Measurements from ENCODE around the gene RPP25L. TPM values are rescaled to one million over a fixed set of nuclear protein-coding genes. Genes with fewer than 3 reads are reported as not detected.
A peak's percentile ranks its signal among the peaks of the same experiment; 100 is the strongest.

The RPP25L gene
- total and polyA plus RNA-seq, 10 of the 15 experiments (the other 5 are each of a cell fraction or from before 2014, with no cell fraction given), result 7.7 to 30.2 (median 16.8) TPM

DNA sequence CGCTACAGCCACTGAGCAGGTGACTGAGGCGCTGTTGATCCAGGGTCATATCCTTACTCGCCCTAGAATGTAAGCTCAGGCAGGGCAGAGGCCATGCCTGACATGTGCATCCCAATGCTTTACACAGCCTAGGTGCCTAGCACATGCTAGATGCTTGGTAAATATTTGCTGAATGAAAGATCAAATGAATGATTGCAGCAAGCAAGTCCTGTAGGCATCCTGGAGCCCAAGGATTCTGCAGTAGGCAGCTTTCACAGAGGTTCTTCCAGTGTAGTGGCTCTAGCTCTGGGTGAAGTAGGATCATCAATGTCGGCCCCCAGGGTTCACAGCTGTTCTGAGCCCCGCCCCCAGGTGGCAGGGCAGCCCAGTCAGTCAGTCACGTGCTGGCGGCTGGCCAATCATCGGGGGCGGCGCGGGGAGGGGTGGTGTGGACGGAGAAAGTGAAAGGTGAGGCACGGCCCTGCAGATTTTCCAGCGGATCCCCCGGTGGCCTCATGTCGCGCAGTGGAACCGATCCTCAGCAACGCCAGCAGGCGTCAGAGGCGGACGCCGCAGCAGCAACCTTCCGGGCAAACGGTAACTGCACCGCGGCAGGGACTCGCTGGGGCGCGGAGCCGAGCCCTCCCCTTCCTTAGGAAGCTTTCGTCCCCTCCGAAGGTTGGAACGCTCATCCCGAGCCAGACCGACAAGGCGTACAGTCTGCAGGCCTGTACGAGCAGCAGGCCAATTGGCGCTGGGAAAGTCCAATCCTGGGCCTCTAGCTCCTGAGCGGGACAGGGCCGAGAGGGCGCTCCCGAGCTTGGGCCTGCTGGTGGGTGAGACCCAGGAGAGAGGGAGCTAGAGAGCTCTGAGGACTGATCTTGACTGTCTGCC lies 34.5 kb upstream of the RPP25L start, which contains the start of gene GALT (continued):
- TF ChIP-seq, protein P1, sequence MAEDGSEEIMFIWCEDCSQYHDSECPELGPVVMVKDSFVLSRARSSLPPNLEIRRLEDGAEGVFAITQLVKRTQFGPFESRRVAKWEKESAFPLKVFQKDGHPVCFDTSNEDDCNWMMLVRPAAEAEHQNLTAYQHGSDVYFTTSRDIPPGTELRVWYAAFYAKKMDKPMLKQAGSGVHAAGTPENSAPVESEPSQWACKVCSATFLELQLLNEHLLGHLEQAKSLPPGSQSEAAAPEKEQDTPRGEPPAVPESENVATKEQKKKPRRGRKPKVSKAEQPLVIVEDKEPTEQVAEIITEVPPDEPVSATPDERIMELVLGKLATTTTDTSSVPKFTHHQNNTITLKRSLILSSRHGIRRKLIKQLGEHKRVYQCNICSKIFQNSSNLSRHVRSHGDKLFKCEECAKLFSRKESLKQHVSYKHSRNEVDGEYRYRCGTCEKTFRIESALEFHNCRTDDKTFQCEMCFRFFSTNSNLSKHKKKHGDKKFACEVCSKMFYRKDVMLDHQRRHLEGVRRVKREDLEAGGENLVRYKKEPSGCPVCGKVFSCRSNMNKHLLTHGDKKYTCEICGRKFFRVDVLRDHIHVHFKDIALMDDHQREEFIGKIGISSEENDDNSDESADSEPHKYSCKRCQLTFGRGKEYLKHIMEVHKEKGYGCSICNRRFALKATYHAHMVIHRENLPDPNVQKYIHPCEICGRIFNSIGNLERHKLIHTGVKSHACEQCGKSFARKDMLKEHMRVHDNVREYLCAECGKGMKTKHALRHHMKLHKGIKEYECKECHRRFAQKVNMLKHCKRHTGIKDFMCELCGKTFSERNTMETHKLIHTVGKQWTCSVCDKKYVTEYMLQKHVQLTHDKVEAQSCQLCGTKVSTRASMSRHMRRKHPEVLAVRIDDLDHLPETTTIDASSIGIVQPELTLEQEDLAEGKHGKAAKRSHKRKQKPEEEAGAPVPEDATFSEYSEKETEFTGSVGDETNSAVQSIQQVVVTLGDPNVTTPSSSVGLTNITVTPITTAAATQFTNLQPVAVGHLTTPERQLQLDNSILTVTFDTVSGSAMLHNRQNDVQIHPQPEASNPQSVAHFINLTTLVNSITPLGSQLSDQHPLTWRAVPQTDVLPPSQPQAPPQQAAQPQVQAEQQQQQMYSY (CRISPR knock-in tag; IDR thresholded peaks at IDR 0.05), result no peak
- TF ChIP-seq RB1 (IDR thresholded peaks at IDR 0.05; ENCODE audit: borderline replicate concordance) (peak; percentile 81), BRCA1 (IDR thresholded peaks at IDR 0.05; ENCODE audit: low read depth, low read length) (no peak), RFX5 (IDR thresholded peaks at IDR 0.05; ENCODE audit: low read depth, low read length) (no peak), ZNF622 (IDR thresholded peaks at IDR 0.05) (no peak), NRF1 (conservative IDR thresholded peaks at IDR 0.05; ENCODE audit: low read depth, low read length) (no peak), TAF1 (IDR thresholded peaks at IDR 0.05; ENCODE audit: borderline replicate concordance, low read depth, low read length) (peak; percentile 81), EGR1 (IDR thresholded peaks at IDR 0.05; ENCODE audit: borderline replicate concordance in 1 of 2, low read depth in 2 of 2, low read length in 2 of 2) (no peak), TCF12 (IDR thresholded peaks at IDR 0.05; ENCODE audit: low read depth, low read length) (peak; percentile 76; the same call in 1 of the 2 replicates)
- TF ChIP-seq, protein P2, sequence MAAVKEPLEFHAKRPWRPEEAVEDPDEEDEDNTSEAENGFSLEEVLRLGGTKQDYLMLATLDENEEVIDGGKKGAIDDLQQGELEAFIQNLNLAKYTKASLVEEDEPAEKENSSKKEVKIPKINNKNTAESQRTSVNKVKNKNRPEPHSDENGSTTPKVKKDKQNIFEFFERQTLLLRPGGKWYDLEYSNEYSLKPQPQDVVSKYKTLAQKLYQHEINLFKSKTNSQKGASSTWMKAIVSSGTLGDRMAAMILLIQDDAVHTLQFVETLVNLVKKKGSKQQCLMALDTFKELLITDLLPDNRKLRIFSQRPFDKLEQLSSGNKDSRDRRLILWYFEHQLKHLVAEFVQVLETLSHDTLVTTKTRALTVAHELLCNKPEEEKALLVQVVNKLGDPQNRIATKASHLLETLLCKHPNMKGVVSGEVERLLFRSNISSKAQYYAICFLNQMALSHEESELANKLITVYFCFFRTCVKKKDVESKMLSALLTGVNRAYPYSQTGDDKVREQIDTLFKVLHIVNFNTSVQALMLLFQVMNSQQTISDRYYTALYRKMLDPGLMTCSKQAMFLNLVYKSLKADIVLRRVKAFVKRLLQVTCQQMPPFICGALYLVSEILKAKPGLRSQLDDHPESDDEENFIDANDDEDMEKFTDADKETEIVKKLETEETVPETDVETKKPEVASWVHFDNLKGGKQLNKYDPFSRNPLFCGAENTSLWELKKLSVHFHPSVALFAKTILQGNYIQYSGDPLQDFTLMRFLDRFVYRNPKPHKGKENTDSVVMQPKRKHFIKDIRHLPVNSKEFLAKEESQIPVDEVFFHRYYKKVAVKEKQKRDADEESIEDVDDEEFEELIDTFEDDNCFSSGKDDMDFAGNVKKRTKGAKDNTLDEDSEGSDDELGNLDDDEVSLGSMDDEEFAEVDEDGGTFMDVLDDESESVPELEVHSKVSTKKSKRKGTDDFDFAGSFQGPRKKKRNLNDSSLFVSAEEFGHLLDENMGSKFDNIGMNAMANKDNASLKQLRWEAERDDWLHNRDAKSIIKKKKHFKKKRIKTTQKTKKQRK (IDR thresholded peaks at IDR 0.05; ENCODE audit: low read depth, low read length), result no peak
- TF ChIP-seq, protein P3, sequence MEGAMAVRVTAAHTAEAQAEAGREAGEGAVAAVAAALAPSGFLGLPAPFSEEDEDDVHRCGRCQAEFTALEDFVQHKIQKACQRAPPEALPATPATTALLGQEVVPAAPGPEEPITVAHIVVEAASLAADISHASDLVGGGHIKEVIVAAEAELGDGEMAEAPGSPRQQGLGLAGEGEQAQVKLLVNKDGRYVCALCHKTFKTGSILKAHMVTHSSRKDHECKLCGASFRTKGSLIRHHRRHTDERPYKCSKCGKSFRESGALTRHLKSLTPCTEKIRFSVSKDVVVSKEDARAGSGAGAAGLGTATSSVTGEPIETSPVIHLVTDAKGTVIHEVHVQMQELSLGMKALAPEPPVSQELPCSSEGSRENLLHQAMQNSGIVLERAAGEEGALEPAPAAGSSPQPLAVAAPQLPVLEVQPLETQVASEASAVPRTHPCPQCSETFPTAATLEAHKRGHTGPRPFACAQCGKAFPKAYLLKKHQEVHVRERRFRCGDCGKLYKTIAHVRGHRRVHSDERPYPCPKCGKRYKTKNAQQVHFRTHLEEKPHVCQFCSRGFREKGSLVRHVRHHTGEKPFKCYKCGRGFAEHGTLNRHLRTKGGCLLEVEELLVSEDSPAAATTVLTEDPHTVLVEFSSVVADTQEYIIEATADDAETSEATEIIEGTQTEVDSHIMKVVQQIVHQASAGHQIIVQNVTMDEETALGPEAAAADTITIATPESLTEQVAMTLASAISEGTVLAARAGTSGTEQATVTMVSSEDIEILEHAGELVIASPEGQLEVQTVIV (IDR thresholded peaks at IDR 0.05; ENCODE audit: borderline replicate concordance, partially characterized antibody), result no peak
- TF ChIP-seq, protein P4, sequence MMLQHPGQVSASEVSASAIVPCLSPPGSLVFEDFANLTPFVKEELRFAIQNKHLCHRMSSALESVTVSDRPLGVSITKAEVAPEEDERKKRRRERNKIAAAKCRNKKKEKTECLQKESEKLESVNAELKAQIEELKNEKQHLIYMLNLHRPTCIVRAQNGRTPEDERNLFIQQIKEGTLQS (IDR thresholded peaks at IDR 0.05; ENCODE audit: borderline replicate concordance, extremely low read depth, low read depth, low read length), result peak; percentile 90
- TF ChIP-seq, protein P5, sequence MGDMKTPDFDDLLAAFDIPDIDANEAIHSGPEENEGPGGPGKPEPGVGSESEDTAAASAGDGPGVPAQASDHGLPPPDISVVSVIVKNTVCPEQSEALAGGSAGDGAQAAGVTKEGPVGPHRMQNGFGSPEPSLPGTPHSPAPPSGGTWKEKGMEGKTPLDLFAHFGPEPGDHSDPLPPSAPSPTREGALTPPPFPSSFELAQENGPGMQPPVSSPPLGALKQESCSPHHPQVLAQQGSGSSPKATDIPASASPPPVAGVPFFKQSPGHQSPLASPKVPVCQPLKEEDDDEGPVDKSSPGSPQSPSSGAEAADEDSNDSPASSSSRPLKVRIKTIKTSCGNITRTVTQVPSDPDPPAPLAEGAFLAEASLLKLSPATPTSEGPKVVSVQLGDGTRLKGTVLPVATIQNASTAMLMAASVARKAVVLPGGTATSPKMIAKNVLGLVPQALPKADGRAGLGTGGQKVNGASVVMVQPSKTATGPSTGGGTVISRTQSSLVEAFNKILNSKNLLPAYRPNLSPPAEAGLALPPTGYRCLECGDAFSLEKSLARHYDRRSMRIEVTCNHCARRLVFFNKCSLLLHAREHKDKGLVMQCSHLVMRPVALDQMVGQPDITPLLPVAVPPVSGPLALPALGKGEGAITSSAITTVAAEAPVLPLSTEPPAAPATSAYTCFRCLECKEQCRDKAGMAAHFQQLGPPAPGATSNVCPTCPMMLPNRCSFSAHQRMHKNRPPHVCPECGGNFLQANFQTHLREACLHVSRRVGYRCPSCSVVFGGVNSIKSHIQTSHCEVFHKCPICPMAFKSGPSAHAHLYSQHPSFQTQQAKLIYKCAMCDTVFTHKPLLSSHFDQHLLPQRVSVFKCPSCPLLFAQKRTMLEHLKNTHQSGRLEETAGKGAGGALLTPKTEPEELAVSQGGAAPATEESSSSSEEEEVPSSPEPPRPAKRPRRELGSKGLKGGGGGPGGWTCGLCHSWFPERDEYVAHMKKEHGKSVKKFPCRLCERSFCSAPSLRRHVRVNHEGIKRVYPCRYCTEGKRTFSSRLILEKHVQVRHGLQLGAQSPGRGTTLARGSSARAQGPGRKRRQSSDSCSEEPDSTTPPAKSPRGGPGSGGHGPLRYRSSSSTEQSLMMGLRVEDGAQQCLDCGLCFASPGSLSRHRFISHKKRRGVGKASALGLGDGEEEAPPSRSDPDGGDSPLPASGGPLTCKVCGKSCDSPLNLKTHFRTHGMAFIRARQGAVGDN (IDR thresholded peaks at IDR 0.05), result 0 out of 2 replicates have a peak, but pooled peaks have one; percentile 24

Data from GM12878 (cell line).